HG02981 (cell line): ENCODE data around the gene GALNT10.
A peak's percentile ranks its signal among the peaks of the same experiment; 100 is the strongest.

ENCODE experiments used
- ATAC-seq: cut with Tn5 transposase; IDR thresholded peaks from one replicate; pipeline ENCODE4 v1.9.1; 2021; ENCODE audit warnings: mild to moderate bottlenecking, moderate library complexity; ENCODE audit not compliant: unreplicated experiment

Gene GALNT10

DNA sequence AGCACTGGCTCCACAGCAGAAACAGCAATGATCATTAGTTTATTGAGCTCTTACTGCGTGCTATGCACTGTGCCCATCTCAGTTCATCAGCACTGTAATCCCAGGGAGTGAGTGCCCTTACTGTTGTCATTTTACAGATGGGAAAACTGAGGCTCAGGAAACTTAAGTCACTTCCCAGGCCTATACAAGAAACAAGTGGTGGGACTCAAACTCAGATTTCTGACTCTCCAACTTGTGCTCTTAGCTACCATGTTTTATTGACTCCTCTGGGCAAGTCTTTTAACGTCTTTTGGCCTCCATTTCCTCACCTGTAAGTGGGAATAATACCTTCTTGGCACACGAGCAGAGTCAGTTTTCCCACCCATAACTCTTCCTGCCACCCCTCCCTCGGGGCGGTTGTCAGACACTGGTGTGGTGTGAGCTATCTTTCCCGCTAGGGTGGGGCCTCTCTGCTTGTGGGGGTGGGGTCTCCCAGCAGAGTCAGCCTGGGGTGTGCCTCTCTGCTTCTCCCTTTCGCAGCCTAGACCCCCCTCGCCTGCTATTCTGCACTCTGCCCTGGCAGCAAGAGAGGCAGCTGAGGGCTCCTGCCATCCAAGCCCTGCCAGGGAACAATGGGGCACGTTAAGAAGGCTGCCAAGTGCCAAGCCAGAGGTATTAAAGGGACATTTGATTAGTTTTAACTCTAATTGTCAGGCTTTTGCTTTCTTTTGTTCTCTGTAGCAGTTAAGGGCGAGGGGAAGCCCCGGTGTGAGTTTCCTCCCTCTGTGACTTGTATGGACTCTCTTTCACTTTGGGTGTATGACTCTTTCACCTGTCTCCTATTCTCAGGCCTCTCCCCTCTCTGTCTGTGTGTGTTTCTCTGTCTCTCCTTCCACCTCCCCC is 12.1 kb downstream of the GALNT10 start:
- peak; percentile 91 for ATAC-seq

- ATAC-seq = no peak
These were observed 13.5 kb downstream of the GALNT10 start for GRCh38 chr5:154203798-154204578.

- no peak for ATAC-seq
These were observed 15.0 kb downstream of the GALNT10 start for GRCh38 chr5:154205441-154206117.

DNA sequence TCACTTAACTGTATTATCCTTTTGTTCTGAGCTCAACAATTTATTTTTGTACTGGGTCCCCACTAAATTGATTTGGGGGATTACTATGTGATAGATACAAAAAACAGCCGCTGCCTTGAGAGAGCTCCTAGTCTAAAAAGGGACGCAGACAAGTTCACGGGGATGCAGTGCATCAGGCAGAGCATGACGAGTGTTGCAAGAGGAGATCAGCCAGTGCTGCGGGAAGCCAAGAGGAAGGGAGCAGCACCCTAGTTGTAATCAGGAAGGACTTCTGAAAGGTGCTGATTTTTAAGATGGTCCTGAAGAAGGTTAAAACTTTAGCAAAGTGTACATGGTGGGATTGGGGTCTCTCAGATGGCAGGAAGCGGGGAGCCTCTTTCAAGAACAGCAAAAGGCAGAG is 15.8 kb downstream of the GALNT10 start:
- ATAC-seq = no peak

DNA sequence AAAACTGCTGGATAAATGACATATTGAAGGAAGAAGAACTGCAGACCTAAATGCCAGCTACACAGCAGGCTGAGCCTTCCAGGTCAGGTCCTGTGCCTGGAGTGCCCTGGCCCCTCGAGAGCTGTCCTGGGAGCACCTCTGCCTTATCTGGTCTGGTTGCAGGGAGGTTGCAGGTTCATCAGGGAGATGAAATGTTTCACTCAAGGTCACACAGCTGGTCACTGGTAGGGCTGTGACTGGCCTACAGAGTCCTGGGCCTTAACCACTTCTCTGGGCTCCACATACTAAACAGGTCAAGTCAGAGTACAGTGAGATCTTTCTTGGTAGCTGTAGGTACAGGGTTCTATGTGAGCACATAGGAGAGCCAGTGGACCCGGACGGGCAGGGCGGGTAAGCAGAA is 16.7 kb downstream of the GALNT10 start:
- ATAC-seq = no peak

DNA sequence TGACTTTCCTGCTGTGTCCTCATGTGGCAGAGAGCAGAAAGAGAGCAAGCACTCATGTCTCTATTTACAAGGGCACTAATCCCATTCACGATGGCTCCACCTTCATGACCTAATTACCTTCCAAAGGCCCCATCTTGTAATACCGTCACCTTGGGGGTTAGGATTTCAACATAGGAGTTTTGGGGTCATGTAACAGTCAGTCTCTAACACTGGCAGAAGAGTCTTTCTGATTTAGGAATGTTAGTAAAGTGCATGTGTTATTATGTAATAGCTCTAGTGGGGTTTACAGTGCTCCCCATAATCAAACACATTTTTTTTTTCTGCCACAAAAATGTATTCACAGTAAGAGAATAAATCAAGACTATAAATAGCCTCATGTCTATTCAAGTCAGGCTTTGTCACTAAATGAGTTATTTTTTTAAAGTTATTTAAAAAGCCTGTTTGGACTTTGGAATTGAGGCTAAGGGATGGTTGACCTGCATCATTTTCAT is 19.1 kb downstream of the GALNT10 start:
- ATAC-seq = no peak

DNA sequence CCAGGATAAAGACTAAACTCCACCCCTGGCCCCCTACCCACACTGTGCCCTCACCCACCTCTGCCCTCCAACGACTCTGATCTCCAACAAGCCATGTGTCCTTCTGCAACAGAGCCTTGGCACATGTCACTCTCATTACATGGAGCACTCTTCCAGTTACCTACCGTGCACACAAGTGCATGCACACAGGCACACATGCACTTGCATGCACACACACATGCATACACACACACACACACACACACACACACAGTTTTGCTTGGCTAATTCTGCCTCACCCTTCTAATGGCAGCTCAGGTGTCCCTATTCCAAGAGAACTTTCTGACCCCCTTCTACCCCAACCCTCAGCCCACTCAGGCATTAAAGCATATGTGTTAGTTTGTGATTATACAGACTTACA is 19.6 kb downstream of the GALNT10 start:
- ATAC-seq = no peak

DNA sequence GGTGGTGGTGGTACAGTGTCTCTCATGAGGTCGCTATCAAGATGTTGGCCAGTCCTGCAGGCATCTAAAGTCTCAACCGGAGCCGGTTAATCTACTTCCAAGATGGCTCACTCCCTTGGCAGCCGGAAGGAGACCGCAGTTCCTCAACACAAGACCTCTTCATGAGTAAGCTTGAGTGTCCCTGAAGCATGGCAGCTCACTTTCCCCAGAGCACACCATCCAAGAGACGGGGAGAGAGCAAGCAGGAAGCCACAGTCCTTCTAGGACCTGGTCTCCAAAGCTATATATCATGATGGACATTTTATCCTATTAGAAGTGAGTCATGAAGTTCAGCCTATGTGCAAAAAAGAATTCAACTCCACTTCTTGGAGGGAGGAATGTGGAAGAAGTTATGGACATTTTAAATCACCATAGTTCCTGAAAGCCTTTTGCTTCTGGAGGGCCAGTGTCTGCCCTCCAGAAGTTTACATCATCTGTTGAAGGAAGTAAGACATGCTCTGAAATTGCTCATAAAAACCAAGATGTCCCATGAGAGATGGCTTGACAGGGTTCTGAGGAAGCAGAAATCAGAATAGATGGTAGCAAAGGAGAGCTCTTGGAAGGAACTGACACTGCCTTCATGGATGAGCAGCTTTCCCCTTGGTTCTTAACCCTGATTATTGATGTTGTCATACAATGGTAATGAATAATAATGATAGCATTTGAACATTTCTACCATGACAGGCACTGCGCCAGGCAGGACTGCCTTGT is 21.3 kb downstream of the GALNT10 start:
- ATAC-seq = no peak

DNA sequence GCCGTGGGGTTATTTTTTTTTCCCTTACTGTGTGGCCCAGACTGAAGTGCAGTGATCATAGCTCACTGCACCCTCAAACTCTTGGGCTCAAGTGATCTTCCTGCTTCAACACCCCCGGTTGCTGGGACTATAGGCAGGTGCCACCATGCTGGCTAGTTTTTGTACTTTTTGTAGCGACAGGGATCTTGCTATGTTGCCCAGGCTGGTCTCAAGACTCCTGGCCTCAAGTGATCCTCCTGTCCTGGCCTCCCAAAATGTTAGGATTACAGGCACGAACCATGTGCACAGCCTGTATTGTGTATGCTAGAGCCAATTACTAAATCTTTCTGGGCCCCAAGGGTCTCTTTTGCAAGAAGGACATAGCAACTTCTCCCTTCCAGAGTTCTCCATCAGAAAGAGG is 23.1 kb downstream of the GALNT10 start:
- no peak for ATAC-seq

GRCh38 chr5:154214371-154215106 is 24.0 kb downstream of the GALNT10 start:
- ATAC-seq = peak; percentile 76

DNA sequence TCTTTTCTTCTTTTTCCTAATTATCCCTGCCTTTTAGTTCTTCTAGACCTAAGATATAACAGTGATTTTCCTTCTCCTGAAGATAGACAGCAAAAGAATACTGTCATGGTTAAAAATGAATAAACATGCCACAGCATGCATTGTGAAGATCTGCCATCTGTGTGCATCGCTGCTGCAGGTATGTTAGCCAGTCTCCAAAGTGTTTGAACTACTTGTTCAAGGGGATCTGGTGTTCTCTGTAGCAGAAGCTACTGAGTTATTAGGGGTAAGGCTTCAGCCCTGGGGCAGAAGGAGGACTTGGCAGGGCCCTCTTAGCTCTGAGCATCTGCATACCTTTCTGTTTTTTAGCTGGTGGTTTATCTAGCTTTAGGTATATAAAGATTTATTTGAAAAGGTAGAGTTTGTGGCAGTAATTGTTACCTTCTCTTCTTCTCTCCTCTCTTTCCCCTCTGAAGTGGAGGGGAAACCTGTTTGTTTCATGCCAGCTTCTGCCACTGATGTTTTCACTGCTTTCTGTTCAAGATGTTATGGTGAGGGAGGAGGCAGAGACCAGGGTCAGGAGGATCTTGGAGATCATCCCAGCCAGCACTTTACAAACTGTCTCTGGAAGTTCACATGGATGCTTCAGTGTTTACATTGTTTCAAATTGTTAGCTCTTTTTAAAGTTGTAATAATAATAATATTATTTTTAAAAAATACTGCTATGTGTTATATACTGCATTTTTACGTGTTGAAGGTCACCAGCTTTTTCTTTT is 25.2 kb downstream of the GALNT10 start:
- no peak for ATAC-seq

DNA sequence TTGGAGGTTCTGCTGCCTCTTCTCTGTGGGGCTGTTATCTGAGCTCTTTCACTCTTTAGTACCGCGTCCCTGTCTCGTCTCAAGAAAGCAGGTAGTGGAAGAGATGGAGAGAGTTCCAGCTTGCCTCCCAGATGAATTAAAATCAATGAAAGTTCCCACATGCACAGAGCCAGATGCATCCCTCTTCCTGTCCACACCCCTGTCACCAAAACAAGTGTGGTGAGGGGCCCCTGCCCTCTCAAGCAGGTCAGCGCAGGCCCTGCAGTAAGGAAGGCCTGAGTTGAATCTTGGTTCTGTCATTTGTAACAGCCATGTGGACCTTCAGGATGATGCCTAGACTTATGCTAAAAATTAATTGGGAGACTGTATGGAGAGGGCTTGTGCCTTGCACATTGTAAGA is 26.9 kb downstream of the GALNT10 start:
- no peak for ATAC-seq

DNA sequence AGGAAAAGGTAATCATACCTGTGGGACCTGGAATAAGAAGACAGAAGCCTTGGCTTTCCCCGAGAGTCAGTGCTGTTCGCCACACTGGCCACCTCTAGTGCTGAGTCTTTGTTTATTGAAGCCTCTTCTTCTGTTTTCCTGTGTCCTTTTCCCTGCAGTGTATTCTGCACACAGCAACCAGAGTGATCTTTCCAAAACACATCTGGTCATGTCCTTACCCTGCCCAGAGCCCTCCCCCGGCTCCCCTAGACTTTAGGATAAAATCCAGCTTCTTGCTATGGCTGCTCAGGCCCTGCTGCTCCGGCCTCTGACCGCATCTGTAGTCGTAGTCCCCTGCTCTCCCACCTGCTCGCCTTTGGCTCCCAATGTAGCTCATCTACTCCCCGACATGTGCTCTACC is 28.3 kb downstream of the GALNT10 start:
- no peak for ATAC-seq

DNA sequence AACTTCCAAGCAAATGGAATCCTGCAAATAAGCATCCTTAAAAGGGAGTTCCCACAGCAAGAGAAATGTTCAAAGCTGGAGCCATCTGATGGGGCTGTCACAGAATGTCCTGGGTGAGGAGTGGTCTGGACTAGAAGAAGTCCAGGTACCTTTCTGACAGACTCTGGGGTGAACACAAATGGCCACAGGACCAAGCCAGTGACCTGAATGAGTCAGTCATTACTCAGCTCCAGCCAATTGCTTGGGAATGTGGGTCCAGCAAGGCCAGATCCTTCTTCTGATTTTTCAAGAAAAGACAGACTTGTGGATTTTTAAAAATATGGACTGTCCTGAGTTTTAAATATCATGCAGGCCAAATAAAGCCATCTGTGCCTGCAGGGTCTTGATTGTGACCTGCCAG is 30.1 kb downstream of the GALNT10 start:
- ATAC-seq = no peak

GRCh38 chr5:154221371-154221896 is 30.9 kb downstream of the GALNT10 start:
- peak; percentile 68 for ATAC-seq

DNA sequence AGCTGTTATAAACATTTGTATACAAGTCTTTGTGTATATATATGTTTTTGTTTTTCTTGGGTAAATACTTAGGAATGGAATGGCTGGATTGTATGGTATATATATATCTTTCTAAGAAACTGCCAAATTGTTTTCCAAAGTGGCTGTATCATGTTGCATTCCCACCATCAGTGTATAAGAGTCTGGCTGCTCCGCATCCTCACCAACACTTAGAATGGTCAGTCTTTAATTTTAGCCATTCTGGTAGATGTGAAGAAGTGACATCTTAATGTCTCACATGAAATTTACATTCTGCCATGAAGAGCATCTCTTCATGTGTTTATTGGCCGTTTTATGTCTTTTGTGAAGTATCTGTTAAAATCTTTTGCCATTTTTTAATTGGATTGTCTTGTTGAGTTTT is 31.9 kb downstream of the GALNT10 start:
- ATAC-seq = no peak

- ATAC-seq = no peak
These were observed 32.8 kb downstream of the GALNT10 start for GRCh38 chr5:154223320-154223719.

- ATAC-seq = no peak
These were observed 36.6 kb downstream of the GALNT10 start for GRCh38 chr5:154227090-154227489.

GRCh38 chr5:154228696-154229095 is 38.2 kb downstream of the GALNT10 start:
- peak; percentile 92 for ATAC-seq
